OCI-LY3 (cell line): Measurements from ENCODE around the gene DEFB129.

Experiments used
- H2AFZ ChIP-seq: fragments of 200-600, 300-600 bp; shearing (Covaris generic); 2 replicates; pipeline ENCODE4 v1.6.0; 2014; ENCODE audit warnings: antibody characterized with exemption, low read depth, low read length
- H3K27ac ChIP-seq: fragments of 200-600, 300-600 bp; sonication (generic); 2 replicates; pipeline ENCODE4 v1.5.1; 2014; ENCODE audit warnings: mild to moderate bottlenecking, low read length, moderate library complexity, mixed read lengths
- H3K27me3 ChIP-seq: fragments of 200-600, 300-600 bp; sonication (generic); 2 replicates; pipeline ENCODE4 v1.6.1; 2014; ENCODE audit warnings: low read depth, low read length, mixed read lengths
- H3K36me3 ChIP-seq: fragments of 200-600, 300-600 bp; sonication (generic); replicated peaks from 2 replicates; pipeline ENCODE3; 2014; ENCODE audit warnings: low read depth, low read length, mixed read lengths
- H3K4me1 ChIP-seq: fragments of 300-600, 200-600 bp; sonication (generic); 2 replicates; pipeline ENCODE4 v1.6.1; 2014; ENCODE audit warnings: low read length, mixed read lengths
- H3K4me2 ChIP-seq: fragments of 200-600, 300-600 bp; sonication (generic); 2 replicates; pipeline ENCODE4 v1.6.1; 2014; ENCODE audit warnings: low read length, mixed read lengths
- H3K4me3 ChIP-seq: fragments of 300-600, 200-600 bp; sonication (generic); 2 replicates; pipeline ENCODE4 v1.5.1; 2014; ENCODE audit warnings: antibody characterized with exemption, mild to moderate bottlenecking, low read length, moderate library complexity
- H3K79me2 ChIP-seq: fragments of 300-600, 200-600 bp; shearing (Covaris generic); 2 replicates; pipeline ENCODE4 v1.6.1; 2014; ENCODE audit warnings: mild to moderate bottlenecking, low read length, mixed read lengths
- H3K9ac ChIP-seq: fragments of 300-600, 200-600 bp; shearing (Covaris generic); 2 replicates; pipeline ENCODE4 v1.6.0; 2014; ENCODE audit warnings: mild to moderate bottlenecking, low read length, moderate library complexity
- H3K9me3 ChIP-seq: fragments of 200-600, 300-600 bp; shearing (Covaris generic); 2 replicates; pipeline ENCODE4 v1.6.1; 2014; ENCODE audit warnings: low read length, mixed read lengths; ENCODE audit not compliant: insufficient read depth
- H4K20me1 ChIP-seq: fragments of 200-600, 300-600 bp; sonication (generic); 2 replicates; pipeline ENCODE4 v1.6.1; 2016; ENCODE audit warnings: low read length, mixed read lengths; ENCODE audit not compliant: insufficient read depth
- CTCF ChIP-seq: fragments of 200-600, 300-600 bp; sonication (generic); IDR thresholded peaks from 2 replicates; pipeline ENCODE4 v1.5.1; 2014; ENCODE audit warnings: antibody characterized with exemption, low read length, low read depth
- EZH2phosphoT487 ChIP-seq: fragments of 200-600 bp; shearing (Covaris generic); IDR thresholded peaks from 2 replicates; pipeline ENCODE4 v1.6.1; 2018; ENCODE audit warnings: antibody characterized with exemption, mixed run types, low read depth

DEFB129 gene

GRCh38 chr20:210809-211502 lies 16.1 kb upstream of the DEFB129 start:
- no peak overlapping the region for H2AFZ ChIP-seq
- no peak overlapping the region for H3K4me2 ChIP-seq
- no peaks in the 10 kb centered on the region for H3K79me2 ChIP-seq
- no peak overlapping the region for H3K27ac ChIP-seq
- H3K4me1 ChIP-seq, result no peaks in the 10 kb centered on the region
- H3K27me3 ChIP-seq, result peaks cover 32% of the 10 kb centered on the region
- H3K9ac ChIP-seq, result no peak overlapping the region
- H4K20me1 ChIP-seq, result no peaks in the 10 kb centered on the region
- H3K9me3 ChIP-seq, result no peaks in the 10 kb centered on the region
- no peaks in the 10 kb centered on the region for H3K36me3 ChIP-seq
- H3K4me3 ChIP-seq, result no peak overlapping the region
- no peak for TF ChIP-seq EZH2phosphoT487
- TF ChIP-seq CTCF, result no peak

GRCh38 chr20:214383-214782 lies 12.7 kb upstream of the DEFB129 start:
- Histone ChIP-seq H3K79me2 (no peaks in the 10 kb centered on the region), H3K36me3 (no peaks in the 10 kb centered on the region), H4K20me1 (no peaks in the 10 kb centered on the region), H3K4me1 (no peaks in the 10 kb centered on the region), H3K9ac (no peak overlapping the region), H3K27ac (no peak overlapping the region), H3K4me3 (no peak overlapping the region), H3K4me2 (no peak overlapping the region), H3K27me3 (peaks cover 41% of the 10 kb centered on the region), H3K9me3 (no peaks in the 10 kb centered on the region), H2AFZ (no peak overlapping the region)
- no peak for TF ChIP-seq CTCF
- no peak for TF ChIP-seq EZH2phosphoT487

- H2AFZ ChIP-seq, result no peak overlapping the region
- H3K36me3 ChIP-seq, result no peaks in the 10 kb centered on the region
- H3K9ac ChIP-seq, result no peak overlapping the region
- H3K79me2 ChIP-seq, result no peaks in the 10 kb centered on the region
- H3K4me3 ChIP-seq, result no peak overlapping the region
- no peaks in the 10 kb centered on the region for H3K4me1 ChIP-seq
- peaks cover 44% of the 10 kb centered on the region for H3K27me3 ChIP-seq
- no peak overlapping the region for H3K27ac ChIP-seq
- H3K4me2 ChIP-seq, result no peak overlapping the region
- no peaks in the 10 kb centered on the region for H3K9me3 ChIP-seq
- H4K20me1 ChIP-seq, result no peaks in the 10 kb centered on the region
- TF ChIP-seq EZH2phosphoT487, result no peak
Observed at GRCh38 chr20:215796-216195, 11.3 kb upstream of the DEFB129 start.

GRCh38 chr20:217266-217665 lies 9.8 kb upstream of the DEFB129 start:
- Histone ChIP-seq H2AFZ (no peak overlapping the region), H3K4me1 (no peaks in the 10 kb centered on the region), H3K9me3 (no peaks in the 10 kb centered on the region), H3K9ac (no peak overlapping the region), H3K27me3 (peaks cover 35% of the 10 kb centered on the region), H3K27ac (no peak overlapping the region), H3K36me3 (no peaks in the 10 kb centered on the region), H3K4me2 (no peak overlapping the region), H3K79me2 (no peaks in the 10 kb centered on the region), H3K4me3 (no peak overlapping the region), H4K20me1 (no peaks in the 10 kb centered on the region)
- TF ChIP-seq EZH2phosphoT487, result no peak
- no peak for TF ChIP-seq CTCF
